ENCODE results near the gene GPC5. TPM values are rescaled to one million over a fixed set of nuclear protein-coding genes. Genes with fewer than 3 reads are reported as not detected.

Gene GPC5
- total and polyA plus RNA-seq, 9 of the 15 experiments (the other 6 are each of a cell fraction or from before 2014, with no cell fraction given), result 0.18 to 0.27 TPM; not detected in 7

DNA sequence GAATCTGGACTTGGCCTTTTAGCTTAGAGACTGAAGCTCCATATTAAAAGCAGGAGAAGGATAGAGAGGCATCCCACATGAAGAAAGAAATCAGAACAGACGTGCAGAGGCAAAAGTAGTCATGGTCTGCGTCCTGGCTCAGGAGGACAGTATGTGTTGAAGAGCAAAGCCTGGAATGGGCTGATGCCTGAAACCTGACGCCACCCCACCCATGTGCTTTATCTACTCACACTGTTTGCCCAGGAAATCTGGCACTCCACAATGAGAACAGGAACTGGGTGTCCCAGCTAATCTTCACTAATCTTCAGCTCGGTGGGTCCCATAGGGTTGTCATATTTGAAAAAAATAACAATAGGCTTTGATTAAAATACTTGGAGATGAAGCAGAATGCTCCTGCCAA, 1279.2 kb downstream of the GPC5 start:
- POLR2A ChIA-PET, result no interaction called here
- intact Hi-C loops (cut with micrococcal nuclease), result no loop called here
- BruUV-seq (replicated peaks), result no TSS peak

More for the DNA sequence above, 1279.2 kb downstream of the GPC5 start:
- in situ Hi-C loops (cut with MboI), result loop anchor here (25.0 kb wide), 1 partner anchor 1665 kb away; no protein-coding TSS in a partner anchor
- CTCF ChIA-PET (ENCODE audit: low intra/inter-chr PET ratio), result no interaction called here
- Histone ChIP-seq H3K36me3 (ENCODE audit: control insufficient read depth, insufficient read depth, low read length) (no peaks in the 10 kb centered on the region), H2AFZ (ENCODE audit: low read depth, low read length) (no peak overlapping the region), H3K4me3 (no peak overlapping the region), H3K9me3 (replicated peaks; ENCODE audit: control insufficient read depth, insufficient read depth, low read depth, low read length) (0 out of 2 replicates have a peak, but pooled peaks cover 3% of the 10 kb centered on the region), H3K79me2 (ENCODE audit: control insufficient read depth, insufficient read depth, low read length) (no peaks in the 10 kb centered on the region), H3K4me1 (replicated peaks in 1 of 2; ENCODE audit: control insufficient read depth in 2 of 2, insufficient read depth in 2 of 2, low read length in 2 of 2) (no peaks in the 10 kb centered on the region), H3K9ac (ENCODE audit: insufficient read depth in 1 of 2, low read depth in 2 of 2, low read length in 2 of 2) (no peak overlapping the region), H3K27ac (ENCODE audit: extremely low read depth, low read depth, low read length) (no peak overlapping the region), H3K9me1 (ENCODE audit: control insufficient read depth, insufficient read depth, low read length) (no peaks in the 10 kb centered on the region), H4K20me1 (replicated peaks; ENCODE audit: control insufficient read depth, insufficient read depth, low read length) (no peaks in the 10 kb centered on the region), H3K4me2 (ENCODE audit: insufficient read depth, low read length) (no peak overlapping the region), H3K27me3 (ENCODE audit: control insufficient read depth in 2 of 2, insufficient read depth in 2 of 2, low read length in 2 of 2) (no peaks in the 10 kb centered on the region)
- DNase-seq (ENCODE audit: extremely low read depth in 1 of 4, low spot score in 3 of 4), result no peak
- ATAC-seq, result no peak
- no peak for TF ChIP-seq ILK (tag; IDR thresholded peaks at IDR 0.05; ENCODE audit: borderline replicate concordance, low read depth)
- TF ChIP-seq CBX3 (IDR thresholded peaks at IDR 0.05; ENCODE audit: borderline replicate concordance in 1 of 2, low read length in 2 of 2), result peak in 1 of 2 experiments; percentile 69; a peak in 1 of 3 replicates
- no peak for TF ChIP-seq ELK1 (CRISPR knock-in tag; IDR thresholded peaks at IDR 0.05)
- peak; percentile 28 for TF ChIP-seq SRSF7 (optimal IDR thresholded peaks at IDR 0.05; ENCODE audit: low read depth, low read length)
- 0 out of 2 replicates have a peak, but pooled peaks have one; percentile 7 for TF ChIP-seq PHF8 (IDR thresholded peaks at IDR 0.05; ENCODE audit: borderline replicate concordance, low read length)
- no peak for FAIRE-seq
- under 1% methylated on average over 4 of the region's 4 CpGs for WGBS (ENCODE audit: insufficient coverage, low coverage, missing lambda C conversion rate)
